HCT116 (cell line): ENCODE data around the gene RBM33. TPM values are rescaled to one million over a fixed set of nuclear protein-coding genes. Genes with fewer than 3 reads are reported as not detected.

ENCODE experiments used
- ATAC-seq: fragments of 200-7000 bp; cut with Tn5 transposase; 2 replicates; pipeline ENCODE4 v1.9.1; 2020; ENCODE audit warnings: mild to moderate bottlenecking, moderate library complexity
- BruUV-seq: library from RNA; stranded (reverse); fragments of 400-500 nt; replicated peaks from 2 replicates; lab custom pipeline; 2021; lab: Mats Ljungman, UMichigan
- CTCF ChIA-PET: fragments of 300-600 bp; sonication (Branson Sonifier 250); formaldehyde crosslinking; loops from one replicate; lab custom pipeline; 2021; ENCODE audit warnings: antibody characterized with exemption; lab: Charles Lee
- POLR2A ChIA-PET: fragments of 300-600, 350-600 bp; sonication (Branson Sonifier 250); formaldehyde crosslinking; loops from one replicate; lab custom pipeline; 2021; ENCODE audit warnings: antibody characterized with exemption; lab: Charles Lee
- RAD21 ChIA-PET, 2 experiments: fragments of 300-600 bp; sonication (Branson Sonifier 250); formaldehyde crosslinking; loops; one replicate each; lab custom pipeline; 2023; ENCODE audit warnings: low total read pairs in 2 of 2; ENCODE audit not compliant: uncharacterized antibody in 2 of 2, unreplicated experiment in 2 of 2, low non-redundant PET in 1 of 2; lab: Charles Lee
- DNase-seq: peaks from one replicate; pipeline ENCODE4 v3.0.0-alpha.2; 2010; ENCODE audit warnings: low read depth, low spot score
- H2AFZ ChIP-seq: fragments of 200-600 bp; shearing (Covaris generic), sonication (generic); 2 replicates; pipeline ENCODE4 v1.6.1; 2017; ENCODE audit warnings: low read depth, mixed run types, mixed read lengths, antibody characterized with exemption, low read length; ENCODE audit not compliant: poor library complexity, severe bottlenecking
- H3K27ac ChIP-seq: 2 replicates; pipeline ENCODE4 v1.5.1; 2012; ENCODE audit warnings: low read depth, low read length
- H3K27me3 ChIP-seq: fragments of 200-600 bp; sonication (generic); 2 replicates; pipeline ENCODE4 v1.6.1; 2016; ENCODE audit warnings: mixed run types, low read length, mixed read lengths; ENCODE audit not compliant: insufficient read depth
- H3K36me3 ChIP-seq, 2 experiments: fragments of 200-500 bp in 1 of 2; fragments of 200-600 bp in 1 of 2; sonication (Bioruptor generic) in 1 of 2; sonication (generic) in 1 of 2; 2 replicates each; pipeline versions ENCODE4 v1.5.1 to v1.6.1; 2014 to 2016; ENCODE audit warnings: low read length in 2 of 2, inconsistent platforms in 1 of 2, mixed read lengths in 1 of 2, mixed run types in 1 of 2; ENCODE audit not compliant: insufficient read depth in 2 of 2, control insufficient read depth in 1 of 2
- H3K4me1 ChIP-seq, 2 experiments: fragments of 200-600 bp in 1 of 2; sonication (generic) in 1 of 2; 2 replicates each; pipeline versions ENCODE4 v1.5.1 to v1.6.1; 2012 to 2017; ENCODE audit warnings: low read length in 2 of 2, inconsistent platforms in 1 of 2, mild to moderate bottlenecking in 1 of 2, mixed read lengths in 1 of 2, mixed run types in 1 of 2, moderate library complexity in 1 of 2; ENCODE audit not compliant: insufficient read depth in 2 of 2, control insufficient read depth in 1 of 2
- H3K4me2 ChIP-seq: fragments of 200-600 bp; sonication (generic); 2 replicates; pipeline ENCODE4 v1.6.1; 2017; ENCODE audit warnings: mixed run types, low read length, mixed read lengths
- H3K4me3 ChIP-seq, 2 experiments: fragments of 200-600 bp in 1 of 2; sonication (generic) in 1 of 2; replicated peaks in 1 of 2; 2 replicates each; pipeline ENCODE4 v1.5.1; 2011 to 2016; ENCODE audit warnings: low read length in 2 of 2, control low read depth in 1 of 2, low read depth in 1 of 2, mild to moderate bottlenecking in 1 of 2, mixed read lengths in 1 of 2, mixed run types in 1 of 2
- H3K79me2 ChIP-seq: fragments of 200-600 bp; sonication (generic); 2 replicates; pipeline ENCODE4 v1.6.1; 2017; ENCODE audit warnings: mild to moderate bottlenecking, mixed run types, low read length, moderate library complexity, mixed read lengths; ENCODE audit not compliant: insufficient read depth
- H3K9ac ChIP-seq: fragments of 200-600 bp; sonication (generic); 2 replicates; pipeline ENCODE4 v1.6.1; 2016; ENCODE audit warnings: low read length, mixed read lengths
- H3K9me2 ChIP-seq: fragments of 200-600 bp; sonication (generic), shearing (Covaris generic); 2 replicates; pipeline ENCODE4 v1.6.1; 2017; ENCODE audit warnings: mixed run types, mild to moderate bottlenecking, moderate library complexity; ENCODE audit not compliant: insufficient read depth
- H3K9me3 ChIP-seq, 2 experiments: fragments of 200-500 bp in 1 of 2; fragments of 200-600 bp in 1 of 2; sonication (Bioruptor generic) in 1 of 2; sonication (generic) in 1 of 2; 2 replicates each; pipeline ENCODE4 v1.6.1; 2014 to 2017; ENCODE audit warnings: low read length in 2 of 2, mixed read lengths in 2 of 2, inconsistent platforms in 1 of 2, low read depth in 1 of 2, mild to moderate bottlenecking in 1 of 2, mixed run types in 1 of 2, moderate library complexity in 1 of 2; ENCODE audit not compliant: control insufficient read depth in 1 of 2, insufficient read depth in 1 of 2
- H4K20me1 ChIP-seq: fragments of 200-600 bp; sonication (generic), shearing (Covaris generic); 2 replicates; pipeline ENCODE4 v1.6.1; 2017; ENCODE audit warnings: mixed run types, mild to moderate bottlenecking, moderate library complexity; ENCODE audit not compliant: insufficient read depth
- ATF3 ChIP-seq: IDR thresholded peaks from 2 replicates; pipeline ENCODE4 v1.6.1; 2012
- CBX3 ChIP-seq: IDR thresholded peaks from 2 replicates; pipeline ENCODE4 v1.6.1; 2012; ENCODE audit warnings: low read depth
- CEBPB ChIP-seq: IDR thresholded peaks from 2 replicates; pipeline ENCODE4 v1.6.1; 2012; ENCODE audit warnings: low read depth
- CTCF ChIP-seq, 3 experiments: fragments of 200-600 bp in 1 of 3; sonication (generic) in 1 of 3; IDR thresholded peaks in 2 of 3; conservative IDR thresholded peaks in 1 of 3; 2 replicates each; pipeline ENCODE4 v1.5.1; 2012 to 2017; ENCODE audit warnings: low read depth in 2 of 3, low read length in 2 of 3, antibody characterized with exemption in 1 of 3, borderline replicate concordance in 1 of 3, control low read depth in 1 of 3, mild to moderate bottlenecking in 1 of 3, mixed read lengths in 1 of 3, mixed run types in 1 of 3, moderate library complexity in 1 of 3; ENCODE audit not compliant: insufficient read depth in 1 of 3
- EGR1 ChIP-seq: IDR thresholded peaks from 2 replicates; pipeline ENCODE4 v1.6.1; 2012; ENCODE audit warnings: low read depth
- EZH2 ChIP-seq: fragments of 200-600 bp; sonication (generic); IDR thresholded peaks from 2 replicates; pipeline ENCODE4 v1.6.1; 2017; ENCODE audit warnings: antibody characterized with exemption, mixed run types
- EZH2phosphoT487 ChIP-seq: fragments of 200-600 bp; IDR thresholded peaks from 2 replicates; pipeline ENCODE4 v1.6.1; 2018; ENCODE audit warnings: antibody characterized with exemption, borderline replicate concordance
- FOSL1 ChIP-seq: IDR thresholded peaks from 2 replicates; pipeline ENCODE4 v1.6.1; 2012; ENCODE audit warnings: low read depth
- MAX ChIP-seq: IDR thresholded peaks from 2 replicates; pipeline ENCODE4 v1.6.1; 2012
- POLR2AphosphoS5 ChIP-seq: IDR thresholded peaks from 2 replicates; pipeline ENCODE4 v1.6.1; 2011; ENCODE audit warnings: mild to moderate bottlenecking, low read depth, low read length, moderate library complexity
- REST ChIP-seq: IDR thresholded peaks from 2 replicates; pipeline ENCODE4 v1.6.1; 2012; ENCODE audit warnings: low read depth
- SIN3A ChIP-seq: IDR thresholded peaks from 2 replicates; pipeline ENCODE4 v1.6.1; 2012; ENCODE audit warnings: low read depth
- SRF ChIP-seq: IDR thresholded peaks from 2 replicates; pipeline ENCODE4 v1.6.1; 2012; ENCODE audit warnings: low read depth
- TCF7L2 ChIP-seq: IDR thresholded peaks from 2 replicates; pipeline ENCODE4 v1.7.0; 2011; ENCODE audit warnings: borderline replicate concordance, inconsistent platforms; ENCODE audit not compliant: insufficient read depth, insufficient read length; ENCODE audit errors: extremely low read depth
- ZBTB33 ChIP-seq: IDR thresholded peaks from 2 replicates; pipeline ENCODE4 v1.6.1; 2011; ENCODE audit warnings: mild to moderate bottlenecking, low read length, moderate library complexity; ENCODE audit not compliant: insufficient replicate concordance; ENCODE audit errors: extremely low read depth
- ZFX ChIP-seq: fragments of 450-650 bp; IDR thresholded peaks from 2 replicates; pipeline ENCODE4 v1.6.1; 2017
- ZNF274 ChIP-seq: fragments of 200-500 bp; sonication (Bioruptor generic); IDR thresholded peaks from 2 replicates; pipeline ENCODE4 v1.6.1; 2014; ENCODE audit warnings: mild to moderate bottlenecking, low read depth, low read length, inconsistent platforms
- intact Hi-C: fragments of 100-400 bp; cut with micrococcal nuclease; formaldehyde crosslinking; loops from 2 replicates; pipeline ENCODE4 v1.10.0; 2022
- total RNA-seq: library from RNA; stranded (reverse); gene quantifications from one replicate; pipeline ENCODE4 v1.2.1, GENCODE V29; 2021; ENCODE audit not compliant: unreplicated experiment

Gene RBM33
- total RNA-seq, 1 experiment from 2014 or later: 64.3 TPM

- CTCF ChIA-PET: no interaction called here
Observed at GRCh38 chr7:155749578-155749977, 105.1 kb downstream of the RBM33 start.

More at GRCh38 chr7:155749578-155749977, 105.1 kb downstream of the RBM33 start:
- DNase-seq (no peak), ATAC-seq (no peak)
- no peak for TF ChIP-seq POLR2AphosphoS5
- TF ChIP-seq CEBPB: no peak
- no peak for TF ChIP-seq FOSL1
- no peak for TF ChIP-seq SIN3A
- no peak for TF ChIP-seq EGR1
- no peak for TF ChIP-seq ZBTB33
- TF ChIP-seq TCF7L2: no peak
- TF ChIP-seq EZH2phosphoT487: no peak
- TF ChIP-seq CBX3: no peak
- no peak for TF ChIP-seq MAX
- no peak for TF ChIP-seq SRF
- no peak for TF ChIP-seq ATF3
- TF ChIP-seq ZFX: no peak
- TF ChIP-seq ZNF274: no peak
- no peak for TF ChIP-seq EZH2
- TF ChIP-seq REST: no peak
- no peak for TF ChIP-seq CTCF (IDR thresholded peaks at IDR 0.05 in 2 of 3, conservative IDR thresholded peaks at IDR 0.05 in 1 of 3; ENCODE audit: borderline replicate concordance in 1 of 3, insufficient read depth in 1 of 3, low read depth in 2 of 3, low read length in 2 of 3)
- peaks cover 5 to 13% of the 10 kb centered on the region in 2 experiments; a peak in 3 of 4 replicates for H3K36me3 ChIP-seq
- H3K4me3 ChIP-seq: no peak overlapping the region
- peaks cover 76% of the 10 kb centered on the region for H3K79me2 ChIP-seq
- intact Hi-C loops: no loop called here
- H3K9me2 ChIP-seq: no peaks in the 10 kb centered on the region
- ChIA-PET RAD21 (no interaction called here), POLR2A (no interaction called here)
- no peak overlapping the region for H3K27ac ChIP-seq
- H3K4me2 ChIP-seq: no peak overlapping the region
- 0 out of 2 replicates have a peak, but pooled peaks cover 3% of the 10 kb centered on the region for H4K20me1 ChIP-seq
- no peaks in the 10 kb centered on the region for H3K27me3 ChIP-seq
- H3K9ac ChIP-seq: no peak overlapping the region
- H2AFZ ChIP-seq: no peak overlapping the region
- no TSS peak for BruUV-seq
- no peaks in the 10 kb centered on the region for H3K9me3 ChIP-seq
- no peaks in the 10 kb centered on the region for H3K4me1 ChIP-seq
